ENCODE data around the gene PROK1. TPM values are rescaled to one million over a fixed set of nuclear protein-coding genes. Genes with fewer than 3 reads are reported as not detected.

The PROK1 gene
- total RNA-seq, 1 donor from 2014 or later: 0.15 TPM

GRCh38 chr1:110487726-110488125, 36.8 kb downstream of the PROK1 start:
- intact Hi-C loops (cut with micrococcal nuclease): no loop called here

- intact Hi-C loops (cut with micrococcal nuclease): no loop called here
Measured at GRCh38 chr1:110488161-110488560, 37.2 kb downstream of the PROK1 start.

- intact Hi-C loops (cut with micrococcal nuclease): no loop called here
Measured at GRCh38 chr1:110488867-110489266, 37.9 kb downstream of the PROK1 start.

DNA sequence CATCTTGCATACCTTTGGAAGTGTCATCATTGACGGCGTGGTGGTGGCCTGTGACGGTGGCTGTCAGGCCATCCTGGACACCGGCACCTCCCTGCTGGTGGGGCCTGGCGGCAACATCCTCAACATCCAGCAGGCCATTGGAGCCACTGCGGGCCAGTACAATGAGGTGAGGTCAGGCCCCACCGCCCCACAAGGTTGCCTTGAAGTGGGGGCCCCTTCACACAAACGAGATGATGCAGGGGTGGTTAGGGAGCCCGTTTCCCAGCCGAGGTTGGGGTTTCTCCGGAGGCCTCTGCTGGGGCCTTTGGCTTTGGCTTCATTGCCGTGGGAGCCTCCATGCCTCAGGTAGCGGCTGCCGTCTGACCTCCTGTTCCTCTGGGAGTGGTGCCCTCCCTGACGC, 38.5 kb downstream of the PROK1 start:
- intact Hi-C loops (cut with micrococcal nuclease): no loop called here

DNA sequence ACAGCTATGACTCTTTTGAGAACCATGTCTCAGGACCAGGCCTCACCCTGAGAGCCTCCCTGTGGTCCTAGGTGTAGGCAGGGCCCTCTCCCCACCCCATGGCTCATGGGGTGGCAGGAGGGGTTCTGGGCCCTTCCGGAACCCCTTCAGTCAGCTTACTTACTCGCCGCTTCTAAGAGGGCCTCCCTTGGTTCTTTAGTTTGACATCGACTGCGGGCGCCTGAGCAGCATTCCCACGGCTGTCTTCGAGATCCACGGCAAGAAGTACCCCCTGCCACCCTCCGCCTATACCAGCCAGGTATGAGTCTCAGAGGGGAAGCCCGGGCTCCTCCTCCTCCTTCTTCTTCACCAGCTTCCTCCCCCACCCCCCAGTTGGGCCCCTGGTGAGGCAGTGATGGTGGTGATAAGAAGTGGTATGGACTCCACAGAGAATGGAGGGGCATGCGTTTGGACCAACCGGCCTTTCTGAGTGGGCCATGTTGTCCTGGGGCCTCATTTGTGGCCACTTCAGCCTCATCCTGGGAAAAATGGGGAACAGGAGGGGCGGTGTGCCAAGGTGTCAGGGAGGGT, 39.1 kb downstream of the PROK1 start:
- intact Hi-C loops (cut with micrococcal nuclease): no loop called here

DNA sequence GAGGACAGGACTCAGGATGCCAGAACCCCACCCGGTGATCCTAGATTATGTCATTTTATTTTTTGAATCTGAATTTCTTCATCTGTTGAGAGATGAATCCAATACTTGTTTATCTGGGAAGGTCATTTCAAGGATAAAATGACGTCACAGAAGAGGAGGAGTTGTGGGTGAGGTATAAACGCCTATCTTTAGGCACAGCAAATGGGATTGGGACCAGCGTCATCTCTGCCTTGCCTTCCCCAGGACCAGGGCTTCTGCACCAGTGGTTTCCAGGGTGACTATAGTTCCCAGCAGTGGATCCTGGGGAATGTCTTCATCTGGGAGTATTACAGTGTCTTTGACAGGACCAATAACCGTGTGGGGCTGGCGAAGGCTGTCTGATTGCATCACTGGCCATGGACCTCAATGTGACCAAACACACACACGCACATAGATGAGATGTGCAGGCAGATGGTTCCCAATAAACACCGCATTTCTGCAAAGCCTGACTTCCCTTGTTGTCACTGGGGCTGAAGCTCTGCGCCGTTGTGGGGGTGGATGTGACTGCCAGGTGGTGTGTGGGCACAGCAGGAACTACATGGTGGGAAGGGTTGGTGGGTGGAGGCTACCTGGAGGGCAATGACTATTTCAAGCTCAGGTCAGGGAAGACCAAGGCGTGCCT, 40.0 kb downstream of the PROK1 start:
- intact Hi-C loops (cut with micrococcal nuclease): no loop called here

DNA sequence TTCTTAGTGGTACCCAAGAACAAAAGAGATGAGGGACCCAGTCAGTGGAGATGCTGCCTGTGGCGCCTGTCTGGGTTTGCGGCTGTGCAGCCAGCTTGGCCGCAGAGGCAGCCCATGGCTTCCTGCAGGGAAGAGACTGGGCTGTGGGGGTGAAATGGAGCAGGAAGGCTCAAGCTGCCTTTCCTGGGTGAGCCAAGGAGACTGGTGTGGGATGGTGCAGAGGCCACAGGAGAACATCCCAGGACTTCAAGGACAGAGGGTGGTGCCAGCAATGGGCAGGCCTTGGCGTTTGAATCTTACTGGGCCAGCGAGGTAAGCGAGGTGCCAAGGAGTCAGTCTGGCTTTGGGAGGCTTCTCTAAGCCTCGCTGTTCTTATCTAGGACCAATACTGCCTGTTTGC, 41.6 kb downstream of the PROK1 start:
- intact Hi-C loops (cut with micrococcal nuclease): no loop called here

- intact Hi-C loops (cut with micrococcal nuclease): no loop called here
Measured at GRCh38 chr1:110493059-110493699, 42.2 kb downstream of the PROK1 start.

DNA sequence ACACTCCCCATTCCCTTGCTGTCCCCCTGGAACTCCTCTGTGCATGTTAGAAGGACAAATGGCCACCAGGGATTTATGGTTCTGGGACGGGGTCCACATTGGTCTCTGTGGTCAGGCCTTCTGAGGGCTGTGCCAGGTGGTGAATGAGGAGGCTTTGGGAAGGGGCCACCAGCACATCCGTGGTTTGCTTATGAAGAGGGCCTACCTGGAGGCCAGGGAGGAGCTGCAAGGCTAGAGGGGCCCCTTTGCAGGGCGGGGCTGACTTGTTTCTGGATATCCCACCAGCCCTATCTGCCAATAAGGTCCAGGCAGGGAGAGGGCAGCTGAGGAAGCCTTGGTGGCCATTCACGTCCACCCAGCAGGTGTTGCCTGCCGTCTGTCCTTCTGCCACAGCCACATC, 43.1 kb downstream of the PROK1 start:
- intact Hi-C loops (cut with micrococcal nuclease): no loop called here

DNA sequence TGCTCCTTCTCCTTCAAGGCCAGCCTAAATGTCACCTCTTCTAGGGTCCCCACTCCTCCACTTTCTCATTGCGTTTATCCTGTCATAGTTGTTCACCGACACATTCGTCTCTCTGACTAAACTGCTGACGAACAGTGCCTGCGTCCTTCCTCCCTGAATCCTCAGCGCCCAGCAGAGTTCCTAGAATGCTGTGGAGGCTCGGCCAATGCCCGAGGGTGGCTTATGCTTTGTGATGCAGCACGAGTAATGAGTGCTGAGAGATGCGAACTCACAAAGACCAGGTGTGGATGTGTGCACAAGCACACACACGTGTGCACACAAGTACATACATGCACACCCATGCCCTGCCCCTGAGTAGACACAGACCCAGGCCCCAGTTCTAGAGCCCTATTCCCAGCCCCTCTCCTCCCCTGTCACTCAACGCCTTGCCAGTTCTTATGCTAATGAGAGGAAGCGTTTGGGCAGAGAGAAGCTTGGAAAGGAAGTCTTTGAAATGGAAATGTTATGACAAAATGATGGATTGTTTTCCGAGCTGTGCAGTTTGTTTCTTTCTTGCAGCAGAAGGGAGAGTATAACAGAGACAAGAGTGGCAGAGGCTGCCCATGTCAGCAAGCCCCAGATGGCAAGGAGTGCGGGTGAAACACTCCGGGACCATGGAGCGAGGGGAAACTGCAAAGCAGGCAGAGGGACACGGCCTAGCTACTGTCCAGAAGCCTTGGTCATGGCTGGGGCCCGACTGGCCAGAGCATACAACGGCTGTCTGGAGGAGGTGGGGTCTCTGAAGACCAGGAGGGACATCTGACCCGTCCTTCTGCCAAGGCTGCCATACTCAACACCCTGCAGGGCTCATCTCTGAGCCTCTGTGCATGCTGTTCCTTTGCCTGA, 43.8 kb downstream of the PROK1 start:
- intact Hi-C loops (cut with micrococcal nuclease): no loop called here

GRCh38 chr1:110495926-110496600, 45.1 kb downstream of the PROK1 start:
- intact Hi-C loops (cut with micrococcal nuclease): loop anchor here (1.0 to 2.0 kb wide), 7 partner anchors 36 to 443 kb away; partner anchors contain the start of gene RBM15

GRCh38 chr1:110498270-110498669, 47.3 kb downstream of the PROK1 start:
- intact Hi-C loops (cut with micrococcal nuclease): no loop called here

GRCh38 chr1:110501488-110502132, 50.7 kb downstream of the PROK1 start:
- intact Hi-C loops (cut with micrococcal nuclease): no loop called here

- intact Hi-C loops (cut with micrococcal nuclease): no loop called here
Measured at GRCh38 chr1:110502402-110503151, 51.6 kb downstream of the PROK1 start.

- intact Hi-C loops (cut with micrococcal nuclease): no loop called here
Measured at GRCh38 chr1:110503471-110503870, 52.5 kb downstream of the PROK1 start.

GRCh38 chr1:110504226-110504625, 53.3 kb downstream of the PROK1 start:
- intact Hi-C loops (cut with micrococcal nuclease): no loop called here

GRCh38 chr1:110505596-110505995, 54.6 kb downstream of the PROK1 start:
- intact Hi-C loops (cut with micrococcal nuclease): no loop called here

- intact Hi-C loops (cut with micrococcal nuclease): no loop called here
Measured at GRCh38 chr1:110506541-110506940, 55.6 kb downstream of the PROK1 start.
